HG03439 (cell line): ENCODE measurements around the gene CCDC27.
"Not testable (repeated sequence)": the region's sequence is repeated elsewhere in the genome, so short reads cannot be mapped to it uniquely, and the experiment has no call there.

Experiments used
- ATAC-seq: cut with Tn5 transposase; IDR thresholded peaks from one replicate; pipeline ENCODE4 v1.9.1; 2021; ENCODE audit warnings: mild to moderate bottlenecking, moderate library complexity; ENCODE audit not compliant: unreplicated experiment

The CCDC27 gene

GRCh38 chr1:3735027-3735681, 17.1 kb upstream of the CCDC27 start:
- ATAC-seq = no peak

DNA sequence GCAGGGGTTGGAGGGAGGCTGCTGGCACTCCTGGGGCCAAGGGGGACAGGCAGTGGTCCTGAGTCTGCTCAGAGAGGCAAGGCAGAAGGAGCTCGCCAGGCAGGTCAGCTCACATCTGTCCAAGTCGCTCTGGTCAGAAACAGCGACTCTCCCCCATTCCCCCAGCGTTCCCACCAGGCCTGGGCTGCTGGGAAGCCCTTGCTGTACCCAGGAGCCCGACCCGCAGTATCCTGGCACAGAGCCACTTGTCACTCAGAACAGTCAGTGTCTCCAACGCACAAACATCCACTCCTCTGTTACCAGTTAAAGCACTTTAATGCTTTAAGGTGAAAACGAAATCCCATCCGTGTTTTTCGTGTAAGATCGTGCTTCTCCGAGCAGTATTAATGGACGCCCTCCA, 16.6 kb upstream of the CCDC27 start:
- no peak for ATAC-seq

DNA sequence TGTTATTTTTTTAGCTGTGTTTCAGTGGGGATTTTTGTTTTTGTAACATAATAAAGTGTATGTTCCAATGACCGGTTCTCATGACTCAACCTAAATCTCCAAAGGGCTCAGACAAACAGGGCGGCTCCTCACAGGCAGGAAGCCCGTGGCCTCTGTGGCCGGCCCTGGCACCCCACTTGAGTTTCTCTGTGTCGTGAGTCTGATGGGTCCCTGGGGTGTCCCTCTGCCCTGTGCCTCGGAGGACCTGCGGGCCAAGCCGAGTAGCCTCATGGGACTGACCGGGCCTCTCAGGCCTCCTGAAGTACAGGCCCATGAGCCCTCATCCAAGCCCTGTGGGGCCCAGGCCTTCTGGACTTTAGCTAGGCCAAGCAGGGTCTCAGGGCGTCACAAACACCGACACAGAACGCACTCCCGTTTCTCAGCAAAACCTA, 16.1 kb upstream of the CCDC27 start:
- no peak for ATAC-seq

DNA sequence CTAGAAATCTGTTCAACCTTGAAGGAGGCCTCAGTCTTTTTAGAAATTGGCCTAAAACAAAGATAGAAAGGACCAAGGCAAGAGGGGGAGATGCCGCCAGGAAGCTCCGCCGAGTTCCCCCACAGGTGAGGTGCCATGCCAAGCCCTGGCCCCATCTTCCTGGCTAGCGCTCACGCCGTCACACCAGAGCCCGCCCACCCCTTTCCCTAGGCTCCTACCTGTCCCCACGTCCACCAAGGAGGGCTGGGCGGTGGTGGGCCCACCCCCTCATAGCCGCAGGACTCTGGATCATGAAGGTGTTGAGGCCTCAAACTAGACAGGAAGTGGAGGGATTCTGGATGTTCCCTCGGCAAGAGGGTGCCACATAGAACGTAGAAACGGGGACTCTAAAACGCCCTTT, 15.5 kb upstream of the CCDC27 start:
- no peak for ATAC-seq

GRCh38 chr1:3738943-3739342, 13.3 kb upstream of the CCDC27 start:
- no peak for ATAC-seq

GRCh38 chr1:3740042-3740441, 12.2 kb upstream of the CCDC27 start:
- no peak for ATAC-seq

- no peak for ATAC-seq
Observed at GRCh38 chr1:3740752-3741151, 11.5 kb upstream of the CCDC27 start.

DNA sequence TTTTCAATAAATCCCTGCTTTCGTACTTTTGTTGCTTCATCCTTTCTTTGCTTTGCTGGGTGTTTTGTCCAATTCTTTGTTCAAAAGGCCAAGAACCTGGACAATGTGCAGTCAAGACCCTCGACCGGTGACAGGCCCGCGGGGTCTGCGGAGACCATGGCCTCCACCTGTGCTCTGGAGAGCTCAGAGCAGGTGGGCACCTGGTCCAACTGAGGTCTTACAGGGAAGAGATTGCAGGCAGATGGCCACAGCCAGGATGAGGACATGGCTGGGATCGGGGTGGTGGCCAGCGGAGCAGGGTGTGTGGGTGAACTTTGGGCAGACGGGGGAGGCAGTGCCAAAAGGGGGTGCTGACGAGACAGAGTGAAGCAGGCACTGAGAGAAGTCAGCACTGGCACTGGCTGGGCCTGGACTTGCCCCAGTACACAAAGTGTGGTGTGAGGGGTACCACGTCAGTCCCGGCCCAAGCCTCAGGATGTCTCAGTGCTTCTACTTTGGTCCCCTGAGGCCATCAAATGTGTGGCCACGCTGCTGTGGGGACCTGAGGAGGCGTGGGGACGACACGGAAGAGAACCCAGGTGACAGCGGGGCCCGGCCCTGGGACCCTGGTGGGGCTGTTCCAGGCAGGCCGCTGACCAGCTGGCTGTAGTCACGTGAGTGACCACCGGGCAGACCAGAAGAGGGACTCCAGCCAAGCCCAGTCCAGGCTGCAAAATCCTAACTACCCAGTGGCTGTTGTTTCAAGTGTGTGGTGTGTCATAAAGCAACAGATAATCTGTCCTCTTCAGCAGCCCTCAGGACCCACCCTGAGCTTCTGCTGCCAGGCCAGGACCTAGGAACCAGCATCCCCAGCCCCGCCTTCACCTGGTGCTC, 10.4 kb upstream of the CCDC27 start:
- ATAC-seq = no peak

- no peak for ATAC-seq
Observed at GRCh38 chr1:3742439-3743298, 9.6 kb upstream of the CCDC27 start.

DNA sequence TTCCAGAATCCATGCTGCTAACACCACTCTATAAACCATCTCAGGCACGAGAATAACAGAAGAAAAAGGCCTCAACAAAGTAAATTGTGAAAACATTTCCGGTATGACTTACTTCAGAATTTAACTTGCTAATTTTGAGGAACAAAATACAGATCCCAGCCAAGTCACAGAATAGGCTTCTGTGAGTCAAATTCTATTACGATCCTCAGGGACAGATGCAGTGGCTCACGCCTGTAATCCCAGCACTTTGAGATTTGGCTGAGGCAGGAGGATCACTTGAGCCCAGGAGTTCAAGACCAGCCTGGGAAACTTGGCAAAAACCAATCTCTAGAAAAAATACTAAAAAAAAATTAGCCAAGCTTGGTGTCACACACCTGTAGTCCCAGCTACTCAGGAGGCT, 8.8 kb upstream of the CCDC27 start:
- no peak for ATAC-seq

GRCh38 chr1:3743826-3744225, 8.4 kb upstream of the CCDC27 start:
- no peak for ATAC-seq

DNA sequence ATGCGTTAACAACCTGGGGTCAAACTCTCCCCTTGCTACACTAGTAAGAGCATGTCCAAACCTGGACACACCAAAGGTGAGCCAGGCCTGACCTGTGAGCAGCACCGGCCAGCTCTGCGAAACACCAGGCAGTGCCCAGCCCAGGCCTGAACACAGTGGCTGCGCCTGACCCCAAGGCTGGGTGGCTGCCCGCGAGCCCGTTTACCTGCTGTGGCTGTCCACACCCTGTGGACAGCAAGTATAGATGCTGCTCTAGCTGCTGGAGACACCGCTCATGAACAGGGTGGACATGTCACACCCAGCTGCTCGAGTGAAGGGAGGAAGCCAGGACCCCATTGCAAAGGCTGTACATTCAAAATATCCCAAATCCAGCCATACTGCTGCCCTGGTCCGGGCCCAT, 7.6 kb upstream of the CCDC27 start:
- no peak for ATAC-seq

GRCh38 chr1:3745071-3745470, 7.2 kb upstream of the CCDC27 start:
- ATAC-seq = no peak

DNA sequence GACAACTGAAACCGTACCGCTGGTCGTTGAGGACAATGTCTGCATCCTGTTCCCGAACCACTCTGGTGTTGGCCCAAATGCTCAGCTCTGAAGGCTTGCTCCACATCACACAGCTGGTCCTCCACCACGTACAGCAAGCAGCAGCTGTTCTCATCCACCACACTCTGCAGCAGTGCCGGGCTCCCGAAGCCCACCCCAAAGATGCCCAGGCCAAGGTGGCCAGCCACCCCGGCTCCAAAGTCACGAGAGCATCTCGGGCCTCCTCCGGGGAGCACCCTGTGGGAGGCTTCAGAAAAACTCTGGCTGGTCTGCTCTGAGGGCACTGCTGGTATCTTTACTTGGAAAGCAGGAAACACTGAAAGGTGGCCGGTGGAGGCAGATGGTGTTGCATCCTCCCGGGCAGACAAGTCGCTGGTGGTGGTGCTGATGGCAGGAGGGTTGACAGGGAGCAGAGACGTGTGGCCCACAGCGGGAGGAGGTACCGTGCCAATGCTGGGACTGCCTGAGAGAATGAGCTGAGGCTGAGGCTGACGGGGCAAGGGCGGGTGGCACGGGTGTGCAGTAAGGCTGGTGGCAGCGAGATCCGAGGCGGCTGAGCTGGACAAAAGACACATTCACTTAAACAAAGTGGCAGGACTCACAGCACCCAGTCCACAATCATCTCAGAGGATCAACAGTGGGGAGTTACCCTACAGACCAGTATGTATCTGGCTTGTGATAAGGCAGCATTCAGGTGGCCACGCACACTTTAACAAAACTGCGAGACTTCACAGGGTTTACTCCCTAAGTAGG, 6.5 kb upstream of the CCDC27 start:
- ATAC-seq = no peak

- ATAC-seq = no peak
Observed at GRCh38 chr1:3746389-3746829, 5.8 kb upstream of the CCDC27 start.

GRCh38 chr1:3746830-3747521, 5.3 kb upstream of the CCDC27 start:
- peak; percentile 68 for ATAC-seq

DNA sequence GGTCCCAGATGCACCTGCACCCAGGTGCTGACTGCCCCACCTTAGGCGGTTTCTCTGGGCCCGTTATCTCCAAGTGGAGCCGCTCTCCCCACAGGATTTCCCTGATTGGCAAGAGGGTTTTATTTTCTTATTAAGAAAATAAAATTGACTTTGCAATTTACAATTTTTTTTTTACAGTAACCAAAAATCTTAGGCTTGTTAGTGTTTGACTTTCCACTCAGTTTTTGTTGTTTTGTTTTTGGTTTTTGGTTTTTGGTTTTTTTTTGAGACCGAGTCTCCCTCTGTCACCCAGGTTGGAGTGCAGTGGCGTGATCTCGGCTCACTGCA, 4.8 kb upstream of the CCDC27 start:
- ATAC-seq = no peak

GRCh38 chr1:3747903-3748302, 4.3 kb upstream of the CCDC27 start:
- no peak for ATAC-seq

DNA sequence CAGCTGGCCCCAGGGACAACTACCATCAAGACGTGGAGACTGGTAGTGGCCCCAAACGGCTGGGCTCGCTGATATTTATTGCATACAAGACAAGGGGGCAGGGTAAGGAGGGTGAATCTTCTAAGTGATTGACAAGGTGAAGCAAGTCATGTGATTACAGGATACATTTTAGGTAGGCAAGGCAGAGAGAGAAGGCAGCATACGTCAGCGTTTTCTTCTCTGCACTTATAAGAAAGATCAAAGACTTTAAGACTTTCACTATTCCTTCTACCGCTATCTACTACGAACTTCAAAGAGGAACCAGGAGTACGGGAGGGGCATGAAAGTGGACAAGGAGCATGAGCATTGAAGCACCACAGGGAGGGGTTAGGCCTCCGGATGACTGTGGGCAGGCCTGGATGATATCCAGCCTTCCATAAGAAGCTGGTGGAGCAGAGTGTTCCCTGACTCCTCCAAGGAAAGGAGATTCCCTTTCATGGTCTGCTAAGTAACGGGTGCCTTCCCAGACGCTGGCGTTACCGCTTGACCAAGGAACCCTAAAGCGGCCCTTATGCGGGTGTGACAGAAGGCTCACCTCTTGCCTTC, 3.8 kb upstream of the CCDC27 start:
- not testable (repeated sequence) for ATAC-seq

- ATAC-seq = no peak
Observed at GRCh38 chr1:3749512-3749911, 2.7 kb upstream of the CCDC27 start.
